Trophoblast cell (in vitro differentiated cells and primary cell): ENCODE measurements around the gene TTC39C.

Experiments used
- DNase-seq, 2 donors: peaks; one replicate each; pipeline ENCODE4 v3.0.0-alpha.2; 2016
- H2AFZ ChIP-seq: 2 replicates; pipeline ENCODE4 v1.6.1; 2013; ENCODE audit warnings: low read length, moderate library complexity, mild to moderate bottlenecking; ENCODE audit not compliant: insufficient read depth, poor library complexity
- H2AK5ac ChIP-seq: 2 replicates; pipeline ENCODE4 v1.6.1; 2013; ENCODE audit warnings: mild to moderate bottlenecking, low read length
- H2BK120ac ChIP-seq: 2 replicates; pipeline ENCODE4 v1.6.1; 2013; ENCODE audit warnings: low read length, mild to moderate bottlenecking, moderate library complexity; ENCODE audit not compliant: insufficient read depth, poor library complexity
- H2BK12ac ChIP-seq: 2 replicates; pipeline ENCODE4 v1.6.1; 2013; ENCODE audit warnings: mild to moderate bottlenecking, low read length, moderate library complexity
- H2BK5ac ChIP-seq: 2 replicates; pipeline ENCODE4 v1.6.1; 2013; ENCODE audit warnings: low read length, low read depth, moderate library complexity, mild to moderate bottlenecking; ENCODE audit not compliant: poor library complexity
- H3K14ac ChIP-seq: 2 replicates; pipeline ENCODE4 v1.6.1; 2013; ENCODE audit warnings: mild to moderate bottlenecking, low read length
- H3K18ac ChIP-seq: 2 replicates; pipeline ENCODE4 v1.6.1; 2013; ENCODE audit warnings: mild to moderate bottlenecking, low read length
- H3K23ac ChIP-seq: 2 replicates; pipeline ENCODE4 v1.6.1; 2013; ENCODE audit warnings: low read length
- H3K27ac ChIP-seq: 2 replicates; pipeline ENCODE4 v1.5.1; 2013; ENCODE audit warnings: low read depth, mild to moderate bottlenecking, inconsistent platforms, low read length, moderate library complexity
- H3K27me3 ChIP-seq: 2 replicates; pipeline ENCODE4 v1.6.1; 2013; ENCODE audit warnings: inconsistent platforms, mild to moderate bottlenecking, low read length, moderate library complexity; ENCODE audit not compliant: insufficient read depth
- H3K36me3 ChIP-seq, 2 experiments: 1 replicate in 1 of 2; 2 replicates in 1 of 2; pipeline ENCODE4 v1.6.1; 2013; ENCODE audit warnings: low read length in 2 of 2, mild to moderate bottlenecking in 2 of 2, moderate library complexity in 1 of 2; ENCODE audit not compliant: insufficient read depth in 2 of 2, control insufficient read depth in 1 of 2
- H3K4ac ChIP-seq: 2 replicates; pipeline ENCODE4 v1.6.1; 2013; ENCODE audit warnings: low read depth, mild to moderate bottlenecking, low read length, moderate library complexity
- H3K4me1 ChIP-seq, 2 experiments: 1 replicate in 1 of 2; 2 replicates in 1 of 2; pipeline ENCODE4 v1.6.1; 2013; ENCODE audit warnings: low read length in 2 of 2, mild to moderate bottlenecking in 2 of 2, moderate library complexity in 1 of 2; ENCODE audit not compliant: insufficient read depth in 2 of 2, control insufficient read depth in 1 of 2
- H3K4me2 ChIP-seq: 2 replicates; pipeline ENCODE4 v1.6.1; 2013; ENCODE audit warnings: inconsistent platforms, mild to moderate bottlenecking, low read length, moderate library complexity
- H3K4me3 ChIP-seq: 2 replicates; pipeline ENCODE4 v1.5.1; 2013; ENCODE audit warnings: mild to moderate bottlenecking, low read depth, low read length, inconsistent platforms
- H3K79me1 ChIP-seq: one replicate; pipeline ENCODE4 v1.6.1; 2013; ENCODE audit warnings: low read length
- H3K79me2 ChIP-seq: 2 replicates; pipeline ENCODE4 v1.6.1; 2013; ENCODE audit warnings: low read length, mild to moderate bottlenecking; ENCODE audit not compliant: control insufficient read depth, insufficient read depth, poor library complexity
- H3K9ac ChIP-seq: 2 replicates; pipeline ENCODE4 v1.6.1; 2013; ENCODE audit warnings: mild to moderate bottlenecking, low read length
- H3K9me3 ChIP-seq: 2 replicates; pipeline ENCODE4 v1.6.1; 2013; ENCODE audit warnings: low read depth, mild to moderate bottlenecking, control low read depth, inconsistent platforms, low read length; ENCODE audit not compliant: insufficient read depth
- H4K12ac ChIP-seq: 2 replicates; pipeline ENCODE4 v1.6.1; 2013; ENCODE audit warnings: low read depth, mild to moderate bottlenecking, low read length, moderate library complexity
- H4K8ac ChIP-seq: 2 replicates; pipeline ENCODE4 v1.6.1; 2013; ENCODE audit warnings: low read depth, mild to moderate bottlenecking, low read length, moderate library complexity
- H4K91ac ChIP-seq: one replicate; pipeline ENCODE4 v1.6.1; 2013; ENCODE audit warnings: low read depth, mild to moderate bottlenecking, low read length, moderate library complexity
- WGBS: extraction: QIAGEN DNeasy Blood & Tissue Kit; methylation state at CpG from one replicate; pipeline ENCODE4 v1.1.7; 2013; ENCODE audit warnings: missing lambda C conversion rate; ENCODE audit not compliant: insufficient read length, insufficient coverage; ENCODE audit errors: extremely low coverage; 5-methylcytosine and 5-hydroxymethylcytosine counted together

The TTC39C gene

DNA sequence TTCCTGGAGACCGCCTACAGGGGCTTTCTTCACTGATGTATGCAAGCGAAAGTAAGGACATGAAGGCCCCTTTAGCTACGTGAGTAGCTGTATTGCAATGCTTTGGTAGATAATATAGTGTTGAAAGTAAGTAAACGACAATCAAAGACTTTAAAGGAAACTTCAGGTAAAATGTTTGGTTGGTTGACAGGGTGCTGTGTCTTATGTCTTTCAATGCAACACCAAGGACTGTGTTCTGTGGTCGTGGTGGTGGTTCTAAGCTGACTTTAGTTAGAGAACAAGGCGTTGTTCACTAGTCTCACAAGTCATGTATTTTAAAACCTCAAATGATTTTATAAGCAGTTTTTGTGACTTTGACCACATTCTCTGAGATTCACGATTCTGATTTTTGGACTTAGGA lies 66.3 kb downstream of the TTC39C start:
- Histone ChIP-seq H3K4me3 (no peak overlapping the region), H3K18ac (no peak overlapping the region), H3K4me2 (no peak overlapping the region), H3K23ac (no peak overlapping the region), H3K27me3 (no peaks in the 10 kb centered on the region), H4K91ac (no peak overlapping the region), H2AK5ac (no peak overlapping the region), H2BK12ac (no peak overlapping the region), H3K27ac (no peak overlapping the region), H4K8ac (no peak overlapping the region), H3K36me3 (no peaks in the 10 kb centered on the region), H2BK120ac (no peak overlapping the region), H4K12ac (no peak overlapping the region), H3K9me3 (no peaks in the 10 kb centered on the region), H3K4me1 (peaks cover under 1 to 2% of the 10 kb centered on the region in 2 experiments), H3K9ac (no peak overlapping the region), H2AFZ (no peak overlapping the region), H3K14ac (no peak overlapping the region), H2BK5ac (no peak overlapping the region), H3K79me1 (peaks cover under 1% of the 10 kb centered on the region), H3K79me2 (no peaks in the 10 kb centered on the region), H3K4ac (no peak overlapping the region)
- WGBS = no CpG with 5 or more reads among the region's 7 CpGs
- DNase-seq = no peak

DNA sequence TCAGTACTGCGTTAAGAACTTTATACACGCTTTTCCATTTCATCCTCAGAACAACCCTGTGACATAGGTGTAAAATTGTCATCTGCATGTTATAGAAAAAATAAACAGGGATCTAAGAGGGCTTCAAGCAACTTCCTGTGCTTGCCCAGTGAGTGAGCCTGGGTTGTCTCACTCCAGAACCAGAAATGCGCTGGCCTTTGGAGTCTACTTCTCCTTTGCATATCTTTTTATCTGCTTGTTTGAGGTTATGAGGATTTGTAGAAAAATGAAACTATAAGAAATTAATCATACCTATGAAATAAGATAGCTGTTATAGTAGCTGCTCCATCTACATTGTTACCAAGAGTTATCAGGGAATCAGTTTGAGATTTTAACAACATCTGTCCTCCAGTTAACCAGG lies 69.0 kb downstream of the TTC39C start:
- no peaks in the 10 kb centered on the region for H3K79me1 ChIP-seq
- H3K9ac ChIP-seq = no peak overlapping the region
- H3K14ac ChIP-seq = no peak overlapping the region
- no peak overlapping the region for H3K4me3 ChIP-seq
- no peak overlapping the region for H4K91ac ChIP-seq
- no peak overlapping the region for H2AFZ ChIP-seq
- no peak for DNase-seq
- H3K4me1 ChIP-seq = no peaks in the 10 kb centered on the region
- no peak overlapping the region for H3K4ac ChIP-seq
- H3K79me2 ChIP-seq = no peaks in the 10 kb centered on the region
- H3K27ac ChIP-seq = no peak overlapping the region
- H3K23ac ChIP-seq = no peak overlapping the region
- no peak overlapping the region for H3K4me2 ChIP-seq
- no peak overlapping the region for H2BK12ac ChIP-seq
- WGBS = no CpG with 5 or more reads among the region's 3 CpGs
- no peak overlapping the region for H3K18ac ChIP-seq
- H4K8ac ChIP-seq = no peak overlapping the region
- H3K36me3 ChIP-seq = no peaks in the 10 kb centered on the region
- H2AK5ac ChIP-seq = no peak overlapping the region
- H3K27me3 ChIP-seq = no peaks in the 10 kb centered on the region
- H2BK5ac ChIP-seq = no peak overlapping the region
- no peaks in the 10 kb centered on the region for H3K9me3 ChIP-seq
- no peak overlapping the region for H4K12ac ChIP-seq
- H2BK120ac ChIP-seq = no peak overlapping the region

DNA sequence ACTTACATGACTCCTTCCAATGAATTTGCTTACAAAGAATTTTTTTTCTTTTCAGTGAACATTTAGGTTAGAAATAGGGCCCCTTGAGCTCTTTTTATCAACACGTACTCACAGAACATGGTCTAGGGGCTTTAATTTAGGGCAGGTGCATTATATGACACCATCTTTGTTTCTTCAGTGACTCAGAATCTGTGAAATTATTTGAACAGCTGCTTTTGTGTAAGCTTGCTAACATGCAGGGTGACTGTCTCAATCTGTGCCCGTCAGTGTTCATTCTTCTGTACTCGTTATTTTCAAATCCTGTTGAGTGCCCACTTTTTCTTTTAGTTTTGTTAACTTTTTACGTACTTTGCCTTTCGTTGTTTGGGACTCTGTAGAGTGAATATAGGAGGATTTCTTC lies 71.5 kb downstream of the TTC39C start:
- Histone ChIP-seq H3K4me2 (no peak overlapping the region), H4K12ac (no peak overlapping the region), H2AFZ (no peak overlapping the region), H3K4me3 (no peak overlapping the region), H3K4me1 (no peaks in the 10 kb centered on the region), H3K36me3 (no peaks in the 10 kb centered on the region), H2BK12ac (no peak overlapping the region), H3K18ac (no peak overlapping the region), H3K79me1 (no peaks in the 10 kb centered on the region), H4K8ac (no peak overlapping the region), H3K23ac (no peak overlapping the region), H3K27me3 (no peaks in the 10 kb centered on the region), H3K4ac (no peak overlapping the region), H2BK120ac (no peak overlapping the region), H4K91ac (no peak overlapping the region), H2AK5ac (no peak overlapping the region), H3K14ac (no peak overlapping the region), H3K27ac (no peak overlapping the region), H3K79me2 (no peaks in the 10 kb centered on the region), H2BK5ac (no peak overlapping the region), H3K9ac (no peak overlapping the region), H3K9me3 (no peaks in the 10 kb centered on the region)
- DNase-seq = no peak
- WGBS = no CpG with 5 or more reads among the region's 5 CpGs

DNA sequence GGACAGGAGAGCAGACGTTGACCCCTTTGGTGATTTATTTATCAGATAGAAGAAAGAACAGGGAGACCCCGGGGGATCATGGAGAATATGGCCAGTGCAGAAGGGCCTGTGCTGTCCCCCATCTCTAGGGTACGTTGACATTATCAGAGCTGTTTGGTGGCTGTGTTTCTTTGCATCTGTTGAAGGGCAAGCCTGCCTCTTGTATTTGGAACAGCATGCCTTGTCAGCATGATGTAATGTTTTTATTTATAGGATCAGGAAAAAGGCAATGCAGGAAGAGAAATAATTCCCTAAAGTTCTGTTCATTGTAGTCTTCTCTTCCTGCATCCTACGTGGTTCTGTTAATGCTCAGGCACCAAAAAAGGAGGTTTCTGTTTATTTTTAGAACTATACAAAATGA lies 74.5 kb downstream of the TTC39C start:
- no peak overlapping the region for H2BK12ac ChIP-seq
- H3K4me2 ChIP-seq = no peak overlapping the region
- DNase-seq = no peak
- H3K18ac ChIP-seq = no peak overlapping the region
- no peak overlapping the region for H3K4ac ChIP-seq
- no CpG with 5 or more reads among the region's 4 CpGs for WGBS
- no peaks in the 10 kb centered on the region for H3K9me3 ChIP-seq
- no peak overlapping the region for H3K9ac ChIP-seq
- H3K23ac ChIP-seq = no peak overlapping the region
- no peak overlapping the region for H2BK5ac ChIP-seq
- no peak overlapping the region for H2BK120ac ChIP-seq
- H2AFZ ChIP-seq = no peak overlapping the region
- no peak overlapping the region for H2AK5ac ChIP-seq
- no peak overlapping the region for H4K91ac ChIP-seq
- H3K79me2 ChIP-seq = no peaks in the 10 kb centered on the region
- H4K8ac ChIP-seq = no peak overlapping the region
- no peaks in the 10 kb centered on the region for H3K4me1 ChIP-seq
- no peak overlapping the region for H3K14ac ChIP-seq
- no peaks in the 10 kb centered on the region for H3K79me1 ChIP-seq
- H4K12ac ChIP-seq = no peak overlapping the region
- no peaks in the 10 kb centered on the region for H3K27me3 ChIP-seq
- no peak overlapping the region for H3K27ac ChIP-seq
- H3K4me3 ChIP-seq = no peak overlapping the region
- no peaks in the 10 kb centered on the region for H3K36me3 ChIP-seq
